Activated CD4-positive, CD25-positive, alpha-beta regulatory T cell (primary cell): Measurements from ENCODE around the gene MYH15.

ENCODE experiments used
- DNase-seq, 4 experiments: peaks; one replicate each; lab custom pipeline; 2025; lab: John Stamatoyannopoulos, UW

Gene MYH15

GRCh38 chr3:108510496-108510895, at the start of gene MYH15:
Gene MYH15 (minus strand): TSS chr3:108510596. CDS start chr3:108510530, 66 bp downstream.
- DNase-seq, result no peak

GRCh38 chr3:108555966-108556581, 45.7 kb upstream of the MYH15 start:
- DNase-seq, result no peak

- no peak for DNase-seq
Measured at GRCh38 chr3:108554913-108555571, 44.6 kb upstream of the MYH15 start.

GRCh38 chr3:108554229-108554628, 43.8 kb upstream of the MYH15 start:
- DNase-seq, result no peak

GRCh38 chr3:108552267-108553159, 42.1 kb upstream of the MYH15 start:
- DNase-seq, result no peak

GRCh38 chr3:108548886-108549285, 38.5 kb upstream of the MYH15 start:
- DNase-seq, result no peak

GRCh38 chr3:108548304-108548703, 37.9 kb upstream of the MYH15 start:
- DNase-seq, result no peak

- no peak for DNase-seq
Measured at GRCh38 chr3:108546692-108547091, 36.3 kb upstream of the MYH15 start.

GRCh38 chr3:108546247-108546646, 35.9 kb upstream of the MYH15 start:
- no peak for DNase-seq

- DNase-seq, result no peak
Measured at GRCh38 chr3:108538083-108538482, 27.7 kb upstream of the MYH15 start.

GRCh38 chr3:108528459-108529252, 18.3 kb upstream of the MYH15 start:
- no peak for DNase-seq

GRCh38 chr3:108527817-108528216, 17.4 kb upstream of the MYH15 start:
- no peak for DNase-seq

- no peak for DNase-seq
Measured at GRCh38 chr3:108527109-108527508, 16.7 kb upstream of the MYH15 start.

GRCh38 chr3:108525971-108526370, 15.6 kb upstream of the MYH15 start:
- no peak for DNase-seq

GRCh38 chr3:108525256-108525655, 14.9 kb upstream of the MYH15 start:
- DNase-seq, result no peak

GRCh38 chr3:108524537-108524936, 14.1 kb upstream of the MYH15 start:
- DNase-seq, result no peak

- DNase-seq, result no peak
Measured at GRCh38 chr3:108518895-108519294, 8.5 kb upstream of the MYH15 start.

- no peak for DNase-seq
Measured at GRCh38 chr3:108516881-108517280, 6.5 kb upstream of the MYH15 start.

GRCh38 chr3:108513961-108514360, 3.6 kb upstream of the MYH15 start:
- no peak for DNase-seq

- no peak for DNase-seq
Measured at GRCh38 chr3:108512671-108513070, 2.3 kb upstream of the MYH15 start.

- DNase-seq, result no peak
Measured at GRCh38 chr3:108511490-108511889, 1.1 kb upstream of the MYH15 start.

- DNase-seq, result no peak
Measured at GRCh38 chr3:108511055-108511454, 659 bp upstream of the MYH15 start.
